ENCODE data around the gene PROX1. TPM values are rescaled to one million over a fixed set of nuclear protein-coding genes. Genes with fewer than 3 reads are reported as not detected.

The PROX1 gene
- total RNA-seq, 2 experiments from 2014 or later, result 0.03 TPM; not detected in 1

GRCh38 chr1:213977486-213977842 lies 10.3 kb upstream of the PROX1 start:
- H3K4me1 ChIP-seq (ENCODE audit: insufficient read depth, low read length), result peaks cover 10% of the 10 kb centered on the region
- no peaks in the 10 kb centered on the region for H3K9me3 Mint-ChIP-seq
- ChIA-PET POLR2A (interaction anchor here (0.6 to 0.8 kb wide), 2 partner anchors 119 to 188 kb away, joined by 3 read pairs; no protein-coding TSS in a partner anchor), CTCF (interaction anchor here (1.3 kb wide), 1 partner anchor 18 kb away, joined by 3 read pairs; no protein-coding TSS in a partner anchor)
- H3K27ac Mint-ChIP-seq, result no peak overlapping the region
- H3K27ac ChIP-seq (ENCODE audit: low read depth in 1 of 2, low read length in 2 of 2), result no peak overlapping the region
- H3K4me1 Mint-ChIP-seq (ENCODE audit: low read depth), result peaks cover 29% of the 10 kb centered on the region
- H3K36me3 Mint-ChIP-seq (ENCODE audit: low read depth), result no peaks in the 10 kb centered on the region
- no peak overlapping the region for H3K4me3 ChIP-seq (ENCODE audit: low read length)
- H3K36me3 ChIP-seq (ENCODE audit: insufficient read depth, low read length), result no peaks in the 10 kb centered on the region
- peaks cover 0 to 24% of the 10 kb centered on the region in 2 experiments for H3K9me3 ChIP-seq (ENCODE audit: control insufficient read depth in 1 of 2, insufficient read depth in 1 of 2, low read length in 2 of 2)
- peaks cover 77% of the 10 kb centered on the region for H3K27me3 Mint-ChIP-seq
- no peak for TF ChIP-seq CTCF (IDR thresholded peaks at IDR 0.05)
- H3K27me3 ChIP-seq (ENCODE audit: control insufficient read depth in 1 of 2, insufficient read depth in 2 of 2, low read length in 2 of 2), result peaks cover 46 to 59% of the 10 kb centered on the region in 2 experiments
- intact Hi-C loops (cut with DNase I, micrococcal nuclease), result no loop called here
- no peak overlapping the region for H3K4me3 Mint-ChIP-seq
- DNase-seq (no peak), ATAC-seq (ENCODE audit: poor library complexity) (no peak)

GRCh38 chr1:213977909-213978308 lies 9.9 kb upstream of the PROX1 start:
- Histone ChIP-seq H3K36me3 (ENCODE audit: insufficient read depth, low read length) (no peaks in the 10 kb centered on the region), H3K27ac (ENCODE audit: low read depth in 1 of 2, low read length in 2 of 2) (no peak overlapping the region), H3K4me1 (ENCODE audit: insufficient read depth, low read length) (peaks cover 10% of the 10 kb centered on the region), H3K4me3 (ENCODE audit: low read length) (no peak overlapping the region), H3K27me3 (ENCODE audit: control insufficient read depth in 1 of 2, insufficient read depth in 2 of 2, low read length in 2 of 2) (peaks cover 46 to 64% of the 10 kb centered on the region in 2 experiments), H3K9me3 (ENCODE audit: control insufficient read depth in 1 of 2, insufficient read depth in 1 of 2, low read length in 2 of 2) (peaks cover 0 to 29% of the 10 kb centered on the region in 2 experiments)
- no peak for ATAC-seq (ENCODE audit: poor library complexity)
- TF ChIP-seq CTCF (IDR thresholded peaks at IDR 0.05), result no peak
- ChIA-PET POLR2A (interaction anchor here (0.6 to 0.8 kb wide), 2 partner anchors 120 to 188 kb away, joined by 3 read pairs; no protein-coding TSS in a partner anchor), CTCF (interaction anchor here (1.3 kb wide), 1 partner anchor 19 kb away, joined by 3 read pairs; no protein-coding TSS in a partner anchor)
- no peaks in the 10 kb centered on the region for H3K9me3 Mint-ChIP-seq
- intact Hi-C loops (cut with DNase I, micrococcal nuclease), result no loop called here
- H3K36me3 Mint-ChIP-seq (ENCODE audit: low read depth), result no peaks in the 10 kb centered on the region
- H3K4me1 Mint-ChIP-seq (ENCODE audit: low read depth), result peaks cover 29% of the 10 kb centered on the region
- no peak overlapping the region for H3K4me3 Mint-ChIP-seq
- H3K27me3 Mint-ChIP-seq, result peaks cover 73% of the 10 kb centered on the region
- H3K27ac Mint-ChIP-seq, result no peak overlapping the region
- no peak for DNase-seq

- CTCF ChIA-PET, result no interaction called here
- DNase-seq, result no peak
- ATAC-seq (ENCODE audit: poor library complexity), result no peak
- H3K4me3 ChIP-seq (ENCODE audit: low read length), result no peak overlapping the region
- no peak for TF ChIP-seq CTCF (IDR thresholded peaks at IDR 0.05)
- POLR2A ChIA-PET, result no interaction called here
- H3K4me1 ChIP-seq (ENCODE audit: insufficient read depth, low read length), result peaks cover 19% of the 10 kb centered on the region
- H3K27ac ChIP-seq (ENCODE audit: low read depth in 1 of 2, low read length in 2 of 2), result no peak overlapping the region
- peaks cover 0 to 38% of the 10 kb centered on the region in 2 experiments for H3K9me3 ChIP-seq (ENCODE audit: control insufficient read depth in 1 of 2, insufficient read depth in 1 of 2, low read length in 2 of 2)
- Mint-ChIP-seq H3K9me3 (no peaks in the 10 kb centered on the region), H3K36me3 (ENCODE audit: low read depth) (no peaks in the 10 kb centered on the region), H3K27me3 (peaks cover 87% of the 10 kb centered on the region), H3K27ac (no peak overlapping the region), H3K4me3 (no peak overlapping the region), H3K4me1 (ENCODE audit: low read depth) (peaks cover 42% of the 10 kb centered on the region)
- H3K36me3 ChIP-seq (ENCODE audit: insufficient read depth, low read length), result no peaks in the 10 kb centered on the region
- intact Hi-C loops (cut with DNase I, micrococcal nuclease), result loop anchor here (5.0 to 10.0 kb wide), 2 partner anchors 308 to 1375 kb away; partner anchors contain the start of gene ATF3 (in 1 of the 2)
- H3K27me3 ChIP-seq (ENCODE audit: control insufficient read depth in 1 of 2, insufficient read depth in 2 of 2, low read length in 2 of 2), result peaks cover 66 to 84% of the 10 kb centered on the region in 2 experiments
Observed at GRCh38 chr1:213979751-213980586, 7.8 kb upstream of the PROX1 start.
